Effector memory CD4-positive, alpha-beta T cell (primary cell): Measurements from ENCODE around the gene KLRF1.
"Not testable (repeated sequence)": the region's sequence is repeated elsewhere in the genome, so short reads cannot be mapped to it uniquely, and the experiment has no call there.

Source experiments
- DNase-seq, 3 donors: peaks; one replicate each; pipeline ENCODE4 v3.0.0-alpha.2; 2020
- H3K27ac ChIP-seq: 2 replicates; pipeline ENCODE4 v1.7.0; 2013; ENCODE audit warnings: mild to moderate bottlenecking, low read length, moderate library complexity; ENCODE audit not compliant: insufficient read depth, poor library complexity, severe bottlenecking
- H3K27me3 ChIP-seq: replicated peaks from 2 replicates; pipeline ENCODE4 v1.7.0; 2013; ENCODE audit warnings: mild to moderate bottlenecking, low read length; ENCODE audit not compliant: insufficient read depth, control insufficient read depth, poor library complexity, severe bottlenecking
- H3K36me3 ChIP-seq: 2 replicates; pipeline ENCODE4 v1.7.0; 2013; ENCODE audit warnings: mild to moderate bottlenecking, low read length, moderate library complexity; ENCODE audit not compliant: control insufficient read depth, insufficient read depth
- H3K4me1 ChIP-seq: 2 replicates; pipeline ENCODE4 v1.7.0; 2013; ENCODE audit warnings: low read length, mild to moderate bottlenecking; ENCODE audit not compliant: control insufficient read depth, insufficient read depth, poor library complexity, severe bottlenecking
- H3K4me3 ChIP-seq: 2 replicates; pipeline ENCODE4 v1.7.0; 2013; ENCODE audit warnings: low read length, low read depth, mild to moderate bottlenecking; ENCODE audit not compliant: insufficient read depth, poor library complexity, severe bottlenecking
- H3K9me3 ChIP-seq: 2 replicates; pipeline ENCODE4 v1.7.0; 2013; ENCODE audit warnings: mild to moderate bottlenecking, low read length, moderate library complexity; ENCODE audit not compliant: control insufficient read depth

The KLRF1 gene

DNA sequence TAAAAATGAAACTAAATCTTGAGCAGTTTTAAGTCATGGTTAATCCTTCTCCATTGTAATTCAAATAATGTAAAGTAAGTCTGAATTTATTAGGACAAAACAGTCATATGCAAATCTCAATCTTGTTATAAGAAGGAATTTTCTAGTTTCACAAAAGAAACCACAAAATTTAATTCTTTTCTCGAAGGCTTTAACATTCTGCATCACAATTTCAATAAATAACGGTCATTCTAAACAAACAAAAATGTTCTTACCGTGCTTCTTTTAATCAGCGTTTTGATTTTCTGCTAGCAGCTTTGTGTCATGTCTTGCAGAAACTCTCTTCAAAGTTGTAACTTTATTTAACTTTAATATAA, 41.6 kb downstream of the KLRF1 start:
- peaks cover 7% of the 10 kb centered on the region for H3K4me1 ChIP-seq
- no peaks in the 10 kb centered on the region for H3K36me3 ChIP-seq
- H3K27me3 ChIP-seq: no peaks in the 10 kb centered on the region
- peak overlapping the region; percentile 90 for H3K27ac ChIP-seq
- H3K4me3 ChIP-seq: peak overlapping the region; percentile 75
- no peak for DNase-seq
- no peaks in the 10 kb centered on the region for H3K9me3 ChIP-seq

DNA sequence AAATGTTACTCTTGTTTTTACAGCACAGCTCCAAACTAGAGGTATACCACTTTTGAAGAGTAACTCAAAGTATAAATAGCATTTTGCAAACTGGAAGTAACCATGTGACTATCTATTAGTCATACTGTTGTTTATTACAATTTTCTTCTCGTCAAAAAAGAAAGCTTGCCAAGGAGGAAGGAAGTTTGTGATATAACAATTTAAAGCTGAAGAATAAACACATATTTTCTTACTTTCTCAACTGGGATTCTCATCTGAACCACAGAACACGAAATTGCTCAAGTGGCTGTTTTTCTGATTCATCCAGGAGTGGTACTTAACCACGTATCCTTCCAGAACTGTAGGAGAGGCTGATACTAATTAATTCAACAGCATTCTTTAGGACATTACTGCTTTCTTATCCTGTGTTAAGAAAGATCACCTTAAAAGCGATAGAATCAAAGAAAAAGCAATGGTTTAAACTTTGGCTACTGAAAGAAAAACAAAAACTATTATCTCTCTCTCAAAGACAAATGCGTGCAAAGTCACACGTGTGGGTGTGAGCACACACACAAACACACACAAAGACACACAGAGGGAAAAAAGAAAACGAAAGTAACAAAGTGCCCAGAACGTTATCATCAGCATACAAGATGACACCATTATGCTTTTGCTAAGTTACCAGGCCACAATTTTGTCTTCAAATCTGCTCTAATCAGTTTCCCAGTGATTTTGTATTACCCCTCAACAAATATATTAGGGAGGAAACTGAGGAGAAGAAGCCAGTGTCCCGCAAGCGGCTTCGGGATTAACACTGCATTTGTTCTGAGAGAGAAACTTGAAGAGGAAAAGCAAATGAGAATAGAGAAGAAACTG, 42.3 kb downstream of the KLRF1 start, which contains the start of gene CLEC2B:
Gene CLEC2B, minus strand, starts transcription at position 48 of the 855 bp plus-strand sequence.
- no peak for DNase-seq
- no peaks in the 10 kb centered on the region for H3K36me3 ChIP-seq
- H3K27ac ChIP-seq: peak within 1 kb of the TSS; percentile 90
- H3K9me3 ChIP-seq: no peaks in the 10 kb centered on the region
- no peaks in the 10 kb centered on the region for H3K27me3 ChIP-seq
- peak within 1 kb of the TSS; percentile 75 for H3K4me3 ChIP-seq
- H3K4me1 ChIP-seq: peaks cover 7% of the 10 kb centered on the region

DNA sequence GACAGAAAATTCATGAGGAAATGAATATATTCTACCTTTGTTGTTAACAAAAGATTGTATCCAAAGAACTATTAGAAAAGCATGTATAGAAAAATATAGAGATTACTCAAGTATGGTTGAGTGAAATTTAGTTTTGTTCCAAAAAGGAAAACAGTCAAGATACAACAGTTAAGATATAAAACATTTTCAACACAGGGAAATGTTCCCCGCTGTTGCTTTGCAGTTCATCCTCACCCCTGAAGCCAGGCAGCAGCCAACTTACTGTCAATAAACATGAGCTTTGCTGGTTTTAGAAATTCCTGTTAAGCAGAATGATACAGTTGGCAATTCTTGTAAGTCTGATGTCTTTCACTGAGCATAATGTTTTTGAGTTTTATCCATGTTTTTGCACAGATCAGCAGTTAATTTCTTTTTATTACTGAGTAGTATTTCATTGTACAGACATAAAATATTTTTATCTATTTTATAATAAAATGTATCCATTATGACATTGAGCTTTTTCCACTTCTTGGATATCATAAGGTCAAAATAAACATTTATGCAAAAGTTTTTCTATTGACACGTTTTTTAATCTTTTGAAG, 43.1 kb downstream of the KLRF1 start:
- Histone ChIP-seq H3K27ac (peak overlapping the region; percentile 90), H3K4me1 (peaks cover 7% of the 10 kb centered on the region), H3K27me3 (no peaks in the 10 kb centered on the region), H3K4me3 (peak overlapping the region; percentile 75), H3K9me3 (no peaks in the 10 kb centered on the region), H3K36me3 (no peaks in the 10 kb centered on the region)
- DNase-seq: no peak

DNA sequence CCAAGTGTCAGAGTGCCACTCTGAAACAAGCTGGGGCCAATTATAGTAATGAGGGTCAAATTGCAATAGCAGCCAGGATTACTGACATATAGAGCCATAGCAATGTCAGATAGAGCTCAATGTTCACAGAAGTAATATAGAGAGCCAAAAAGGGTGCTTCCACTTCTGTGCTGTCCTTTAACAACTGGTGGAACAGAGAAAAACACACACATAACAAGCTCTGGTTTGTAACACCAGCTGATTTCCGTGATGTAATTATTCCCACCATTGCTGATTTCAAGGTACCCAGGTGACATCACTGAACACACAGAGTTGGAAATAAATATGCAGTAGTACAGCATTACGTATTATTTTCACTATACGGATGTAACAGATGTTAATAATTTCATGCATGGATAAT, 44.9 kb downstream of the KLRF1 start:
- DNase-seq: no peak
- Histone ChIP-seq H3K9me3 (no peaks in the 10 kb centered on the region), H3K4me1 (peaks cover 7% of the 10 kb centered on the region), H3K27me3 (no peaks in the 10 kb centered on the region), H3K27ac (no peak overlapping the region), H3K4me3 (no peak overlapping the region), H3K36me3 (no peaks in the 10 kb centered on the region)

DNA sequence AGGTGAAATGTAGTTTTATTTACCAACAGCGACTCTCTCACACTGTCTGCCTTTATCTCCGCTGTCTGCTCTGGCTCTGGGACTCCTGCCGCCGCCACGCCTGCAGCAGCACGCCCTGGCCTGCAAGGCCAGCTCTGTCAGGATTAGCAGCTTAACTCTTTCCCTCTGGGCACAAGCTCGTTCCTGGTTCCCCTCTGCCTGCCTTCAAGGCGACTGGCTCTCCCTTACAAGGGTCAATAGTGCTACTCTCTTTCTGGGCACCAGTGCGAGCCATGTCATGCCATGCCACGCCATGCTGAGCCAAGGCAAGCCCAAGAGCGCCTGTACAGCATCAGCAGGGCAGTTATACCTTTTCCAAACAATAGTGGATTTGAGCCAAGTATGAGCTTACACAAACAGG, 45.5 kb downstream of the KLRF1 start:
- Histone ChIP-seq H3K4me1 (peaks cover 7% of the 10 kb centered on the region), H3K4me3 (no peak overlapping the region), H3K9me3 (no peaks in the 10 kb centered on the region), H3K27ac (no peak overlapping the region), H3K27me3 (no peaks in the 10 kb centered on the region), H3K36me3 (no peaks in the 10 kb centered on the region)
- no peak for DNase-seq

DNA sequence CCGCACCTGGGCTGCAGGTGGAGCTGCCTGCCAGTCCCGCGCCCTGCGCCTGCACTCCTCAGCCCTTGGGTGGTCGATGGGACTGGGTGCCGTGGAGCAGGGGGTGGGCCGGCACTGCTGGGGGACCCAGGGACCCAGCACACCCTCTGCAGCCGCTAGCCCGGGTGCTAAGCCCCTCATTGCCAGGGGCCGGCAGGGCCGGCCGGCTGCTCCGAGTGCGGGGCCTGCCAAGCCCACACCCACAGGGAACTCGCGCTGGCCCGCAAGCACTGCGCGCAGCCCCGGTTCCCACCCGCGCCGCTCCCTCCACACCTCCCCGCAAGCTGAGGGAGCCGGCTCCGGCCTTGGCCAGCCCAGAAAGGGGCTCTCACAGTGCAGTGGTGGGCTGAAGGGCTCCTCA, 48.8 kb downstream of the KLRF1 start:
- H3K9me3 ChIP-seq, H3K27ac ChIP-seq, DNase-seq, H3K4me1 ChIP-seq, H3K36me3 ChIP-seq, H3K27me3 ChIP-seq, H3K4me3 ChIP-seq: not testable (repeated sequence)

DNA sequence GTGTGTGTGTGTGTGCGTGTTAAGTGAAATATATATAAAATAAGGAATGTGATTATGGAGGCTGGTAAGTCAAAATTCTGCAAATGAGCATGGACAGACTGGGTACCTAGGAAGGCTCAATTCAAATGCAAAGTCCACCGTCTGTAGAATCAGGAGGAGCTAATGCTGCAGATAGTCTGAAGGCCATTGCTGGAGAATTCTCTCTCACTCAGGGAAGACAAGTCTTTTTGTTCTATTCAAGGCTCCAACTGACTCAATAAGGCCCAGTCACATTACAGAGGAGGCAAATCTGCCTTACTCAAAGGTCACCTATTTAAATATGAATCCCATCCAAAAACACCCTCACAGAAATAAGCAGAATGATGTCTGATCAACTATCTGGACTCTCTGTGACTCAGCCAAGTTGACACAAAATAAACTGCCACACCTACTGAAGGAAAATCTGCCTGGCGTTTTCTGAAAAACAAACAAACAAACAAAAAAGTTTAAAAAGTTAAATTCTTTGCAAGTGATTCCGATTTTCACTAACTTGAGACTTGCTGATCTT, 53.3 kb downstream of the KLRF1 start:
- Histone ChIP-seq H3K36me3 (no peaks in the 10 kb centered on the region), H3K4me3 (no peak overlapping the region), H3K27me3 (no peaks in the 10 kb centered on the region), H3K9me3 (no peaks in the 10 kb centered on the region), H3K4me1 (no peaks in the 10 kb centered on the region), H3K27ac (no peak overlapping the region)
- no peak for DNase-seq

DNA sequence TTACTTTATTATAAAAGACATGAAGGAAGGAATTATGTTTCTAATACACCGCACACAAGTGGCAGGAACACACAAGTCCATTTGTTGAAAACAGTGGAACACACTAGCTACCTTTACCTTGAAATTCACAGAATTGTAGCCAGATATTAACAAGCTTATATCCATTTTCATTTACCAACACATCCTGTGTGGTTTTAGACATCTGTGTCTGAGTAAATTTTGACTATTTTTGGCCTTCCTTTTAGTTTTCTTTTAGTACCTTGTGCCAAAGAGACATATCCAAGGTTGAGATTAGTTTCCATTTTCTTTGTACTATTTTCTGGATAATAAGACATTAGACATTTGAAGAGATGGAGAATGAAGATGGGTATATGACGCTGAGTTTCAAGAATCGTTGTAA, 54.0 kb downstream of the KLRF1 start, which contains the start of gene KLRF2:
Gene KLRF2, plus strand, starts transcription at position 244 of the 400 bp plus-strand sequence. Its CDS starts 107 bp downstream, at position 351.
- Histone ChIP-seq H3K4me3 (no peak within 1 kb of the TSS), H3K27ac (no peak within 1 kb of the TSS), H3K36me3 (no peaks in the 10 kb centered on the region), H3K4me1 (no peaks in the 10 kb centered on the region), H3K27me3 (no peaks in the 10 kb centered on the region), H3K9me3 (no peaks in the 10 kb centered on the region)
- no peak for DNase-seq

DNA sequence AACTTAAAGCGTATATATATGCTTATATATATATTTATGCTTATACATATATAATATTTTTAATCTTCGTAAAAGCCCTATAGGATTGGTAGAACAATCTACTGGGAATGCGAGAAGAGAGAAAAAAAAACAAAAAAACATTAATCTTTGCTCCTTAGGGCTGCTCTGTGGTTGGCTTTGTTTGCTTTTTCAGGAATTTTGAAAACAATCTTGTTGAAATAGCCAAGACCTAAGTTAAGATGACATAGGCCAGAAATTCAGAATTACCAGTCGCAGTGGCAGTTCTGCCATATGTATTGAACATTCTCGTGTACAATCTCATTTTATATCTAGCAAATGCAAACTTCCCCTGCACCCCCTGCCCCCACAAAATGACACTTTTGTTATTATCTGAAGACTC, 54.7 kb downstream of the KLRF1 start:
- Histone ChIP-seq H3K9me3 (no peaks in the 10 kb centered on the region), H3K27me3 (no peaks in the 10 kb centered on the region), H3K4me1 (no peaks in the 10 kb centered on the region), H3K4me3 (no peak overlapping the region), H3K27ac (no peak overlapping the region), H3K36me3 (no peaks in the 10 kb centered on the region)
- no peak for DNase-seq

DNA sequence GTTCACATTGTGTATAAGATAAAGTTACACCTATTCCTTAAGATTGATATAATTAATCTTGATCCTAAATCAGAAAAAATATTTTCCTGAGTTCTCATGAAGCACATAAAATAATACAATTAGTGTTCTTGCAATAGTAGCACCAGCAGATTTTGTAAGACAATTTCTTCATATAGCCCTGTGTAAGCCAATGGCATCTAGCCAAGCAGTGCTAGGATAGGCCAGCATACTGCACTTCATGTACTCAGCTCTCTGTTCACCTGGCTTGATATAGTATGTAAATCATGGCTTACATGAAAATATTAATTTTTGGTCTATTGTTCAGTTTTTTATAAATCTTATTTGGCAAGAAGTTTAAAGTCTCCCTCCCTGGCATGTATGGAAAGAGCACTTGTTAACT, 55.9 kb downstream of the KLRF1 start:
- Histone ChIP-seq H3K4me1 (no peaks in the 10 kb centered on the region), H3K4me3 (no peak overlapping the region), H3K36me3 (no peaks in the 10 kb centered on the region), H3K27me3 (no peaks in the 10 kb centered on the region), H3K27ac (no peak overlapping the region), H3K9me3 (no peaks in the 10 kb centered on the region)
- no peak for DNase-seq
